H9 (cell line): ENCODE results near the gene PRRC2B. TPM values are rescaled to one million over a fixed set of nuclear protein-coding genes. Genes with fewer than 3 reads are reported as not detected.

ENCODE experiments used
- DNase-seq: peaks from one replicate; pipeline ENCODE4 v3.0.0-alpha.2; 2017
- H2AFZ ChIP-seq: one replicate; pipeline ENCODE4 v1.6.1; 2013; ENCODE audit warnings: mild to moderate bottlenecking, low read length, control low read depth, moderate library complexity
- H2AK5ac ChIP-seq: 2 replicates; pipeline ENCODE4 v1.6.1; 2013; ENCODE audit warnings: low read length, control low read depth, mixed read lengths; ENCODE audit not compliant: insufficient read length
- H2BK120ac ChIP-seq: one replicate; pipeline ENCODE4 v1.6.1; 2013; ENCODE audit warnings: low read depth, mild to moderate bottlenecking, low read length, control low read depth, inconsistent platforms; ENCODE audit not compliant: poor library complexity, severe bottlenecking
- H2BK12ac ChIP-seq: 2 replicates; pipeline ENCODE4 v1.6.1; 2013; ENCODE audit warnings: low read length, control low read depth, mixed read lengths, low read depth; ENCODE audit not compliant: insufficient read length
- H2BK15ac ChIP-seq: 2 replicates; pipeline ENCODE4 v1.6.1; 2013; ENCODE audit warnings: low read depth, low read length, control low read depth
- H2BK20ac ChIP-seq: one replicate; pipeline ENCODE4 v1.6.1; 2013; ENCODE audit warnings: low read depth, mild to moderate bottlenecking, low read length, control low read depth, inconsistent platforms; ENCODE audit not compliant: poor library complexity, severe bottlenecking
- H2BK5ac ChIP-seq: 2 replicates; pipeline ENCODE4 v1.6.1; 2013; ENCODE audit warnings: low read length, control low read depth, mixed read lengths; ENCODE audit not compliant: insufficient read length
- H3K14ac ChIP-seq: 2 replicates; pipeline ENCODE4 v1.6.1; 2013; ENCODE audit warnings: low read length, control low read depth; ENCODE audit not compliant: insufficient read depth
- H3K18ac ChIP-seq: 2 replicates; pipeline ENCODE4 v1.6.1; 2013; ENCODE audit warnings: low read depth, mild to moderate bottlenecking, mixed read lengths, low read length, control low read depth; ENCODE audit not compliant: insufficient read length
- H3K23ac ChIP-seq: 2 replicates; pipeline ENCODE4 v1.6.1; 2013; ENCODE audit warnings: low read length, control low read depth, mixed read lengths, low read depth; ENCODE audit not compliant: insufficient read length
- H3K23me2 ChIP-seq: 2 replicates; pipeline ENCODE4 v1.6.1; 2013; ENCODE audit warnings: low read depth, mild to moderate bottlenecking, mixed read lengths, low read length, control low read depth; ENCODE audit not compliant: insufficient read length, poor library complexity, severe bottlenecking
- H3K27ac ChIP-seq: 2 replicates; pipeline ENCODE4 v1.5.1; 2013; ENCODE audit warnings: low read length, control low read depth, mixed read lengths, low read depth; ENCODE audit not compliant: insufficient read length
- H3K27me3 ChIP-seq: 2 replicates; pipeline ENCODE4 v1.6.1; 2013; ENCODE audit warnings: low read length, control low read depth, inconsistent platforms; ENCODE audit not compliant: insufficient read depth
- H3K4ac ChIP-seq: 2 replicates; pipeline ENCODE4 v1.6.1; 2013; ENCODE audit warnings: low read depth, mild to moderate bottlenecking, control low read depth, inconsistent platforms, low read length, moderate library complexity
- H3K4me1 ChIP-seq: 2 replicates; pipeline ENCODE4 v1.6.1; 2013; ENCODE audit warnings: low read length, control low read depth, inconsistent platforms; ENCODE audit not compliant: insufficient read depth
- H3K4me2 ChIP-seq: 2 replicates; pipeline ENCODE4 v1.6.1; 2013; ENCODE audit warnings: low read length, control low read depth, mixed read lengths; ENCODE audit not compliant: insufficient read length, insufficient read depth
- H3K56ac ChIP-seq: 2 replicates; pipeline ENCODE4 v1.6.1; 2013; ENCODE audit warnings: low read depth, mild to moderate bottlenecking, mixed read lengths, low read length, control low read depth; ENCODE audit not compliant: insufficient read length
- H3K79me1 ChIP-seq: 2 replicates; pipeline ENCODE4 v1.6.1; 2013; ENCODE audit warnings: low read depth, mild to moderate bottlenecking, moderate library complexity, low read length, control low read depth, inconsistent platforms; ENCODE audit not compliant: insufficient read depth, poor library complexity, severe bottlenecking
- H3K79me2 ChIP-seq: 2 replicates; pipeline ENCODE4 v1.6.1; 2013; ENCODE audit warnings: low read length, control low read depth, inconsistent platforms; ENCODE audit not compliant: insufficient read depth
- H3K9ac ChIP-seq: 2 replicates; pipeline ENCODE4 v1.6.1; 2013; ENCODE audit warnings: low read length, control low read depth, mixed read lengths; ENCODE audit not compliant: insufficient read length; ENCODE audit errors: extremely low read depth
- H3K9me3 ChIP-seq: one replicate; pipeline ENCODE4 v1.6.1; 2013; ENCODE audit warnings: low read depth, low read length, inconsistent platforms; ENCODE audit not compliant: control insufficient read depth
- H3T11ph ChIP-seq: one replicate; pipeline ENCODE4 v1.6.1; 2013; ENCODE audit warnings: mild to moderate bottlenecking, low read length, control low read depth, inconsistent platforms
- H4K20me1 ChIP-seq: one replicate; pipeline ENCODE4 v1.6.1; 2013; ENCODE audit not compliant: control insufficient read depth, insufficient read length, insufficient read depth
- H4K5ac ChIP-seq: 2 replicates; pipeline ENCODE4 v1.6.1; 2013; ENCODE audit warnings: low read depth, mild to moderate bottlenecking, mixed read lengths, low read length, control low read depth; ENCODE audit not compliant: insufficient read length
- H4K8ac ChIP-seq: replicated peaks from 2 replicates; pipeline ENCODE4 v1.6.1; 2013; ENCODE audit warnings: low read length, control low read depth, mixed read lengths, low read depth; ENCODE audit not compliant: insufficient read length
- H4K91ac ChIP-seq: 2 replicates; pipeline ENCODE4 v1.6.1; 2013; ENCODE audit warnings: low read depth, mild to moderate bottlenecking, moderate library complexity, mixed read lengths, low read length, control low read depth; ENCODE audit not compliant: insufficient read length
- H3K27ac Mint-ChIP-seq, 3 experiments: 2 replicates in 2 of 3; 3 replicates in 1 of 3; pipeline ENCODE4 v1.8.0; 2020 to 2021; ENCODE audit warnings: mixed read lengths in 3 of 3, mild to moderate bottlenecking in 1 of 3, moderate library complexity in 1 of 3
- H3K27me3 Mint-ChIP-seq: 2 replicates; pipeline ENCODE4 v1.8.0; 2021; ENCODE audit warnings: low read depth, mild to moderate bottlenecking, moderate library complexity, mixed read lengths
- H3K36me3 Mint-ChIP-seq, 3 experiments: 2 replicates in 2 of 3; 3 replicates in 1 of 3; pipeline ENCODE4 v1.8.0; 2020 to 2021; ENCODE audit warnings: low read depth in 3 of 3, mixed read lengths in 3 of 3; ENCODE audit not compliant: insufficient read depth in 1 of 3
- H3K4me1 Mint-ChIP-seq, 2 experiments: 2 replicates each; pipeline ENCODE4 v1.8.0; 2020; ENCODE audit warnings: mixed read lengths in 2 of 2
- H3K4me3 Mint-ChIP-seq, 2 experiments: 2 replicates in 1 of 2; 3 replicates in 1 of 2; pipeline ENCODE4 v1.8.0; 2020 to 2021; ENCODE audit warnings: mild to moderate bottlenecking in 2 of 2, mixed read lengths in 2 of 2, moderate library complexity in 1 of 2
- H3K9me3 Mint-ChIP-seq, 2 experiments: 2 replicates in 1 of 2; 3 replicates in 1 of 2; pipeline ENCODE4 v1.8.0; 2020; ENCODE audit warnings: mild to moderate bottlenecking in 2 of 2, mixed read lengths in 2 of 2, moderate library complexity in 1 of 2
- CTCF ChIP-seq: fragments of 200-600 bp; sonication (generic); conservative IDR thresholded peaks from 3 replicates; pipeline ENCODE4 v1.8.0; 2021; ENCODE audit warnings: antibody characterized with exemption, mild to moderate bottlenecking
- WGBS: extraction: QIAGEN DNeasy Blood & Tissue Kit; methylation state at CpG from one replicate; pipeline ENCODE4 v1.1.7; 2013; ENCODE audit warnings: missing lambda C conversion rate, low lambda C conversion rate, mixed read lengths; ENCODE audit not compliant: insufficient read length; ENCODE audit errors: extremely low coverage; 5-methylcytosine and 5-hydroxymethylcytosine counted together
- total RNA-seq: library from RNA; stranded (reverse); gene quantifications from 2 replicates; pipeline ENCODE4 v1.2.1, GENCODE V29; 2021

Gene PRRC2B
- total RNA-seq, 1 experiment from 2014 or later, result 251 TPM

- H3K4me1 ChIP-seq, result no peaks in the 10 kb centered on the region
- H2BK12ac ChIP-seq, result no peak overlapping the region
- Mint-ChIP-seq H3K27ac (peak overlapping the region in 1 of 3 experiments; percentile 92; a peak in 3 of 7 replicates), H3K4me3 (no peak overlapping the region), H3K27me3 (peaks cover 7% of the 10 kb centered on the region), H3K4me1 (peaks cover 23 to 33% of the 10 kb centered on the region in 2 experiments), H3K36me3 (peaks cover 29 to 74% (median 61%) of the 10 kb centered on the region in 3 experiments; a peak in 6 of 7 replicates), H3K9me3 (no peaks in the 10 kb centered on the region)
- no peaks in the 10 kb centered on the region for H3K79me2 ChIP-seq
- no peak overlapping the region for H3K4ac ChIP-seq
- no peaks in the 10 kb centered on the region for H3K79me1 ChIP-seq
- H2BK20ac ChIP-seq, result no peak overlapping the region
- H3T11ph ChIP-seq, result no peak overlapping the region
- peaks cover 2% of the 10 kb centered on the region for H4K20me1 ChIP-seq
- no peak overlapping the region for H3K9ac ChIP-seq
- no peak overlapping the region for H2AFZ ChIP-seq
- TF ChIP-seq CTCF, result no peak
- no peak overlapping the region for H4K91ac ChIP-seq
- H2BK15ac ChIP-seq, result no peak overlapping the region
- H2AK5ac ChIP-seq, result no peak overlapping the region
- no peak overlapping the region for H3K23ac ChIP-seq
- no peak overlapping the region for H3K4me2 ChIP-seq
- H3K18ac ChIP-seq, result no peak overlapping the region
- no peak overlapping the region for H4K5ac ChIP-seq
- H3K23me2 ChIP-seq, result peaks cover 9% of the 10 kb centered on the region
- no peak overlapping the region for H2BK5ac ChIP-seq
- no peak overlapping the region for H3K14ac ChIP-seq
- no peaks in the 10 kb centered on the region for H3K27me3 ChIP-seq
- H3K9me3 ChIP-seq, result no peaks in the 10 kb centered on the region
- no peak overlapping the region for H4K8ac ChIP-seq
- H3K56ac ChIP-seq, result no peak overlapping the region
- no CpG with 5 or more reads among the region's 7 CpGs for WGBS
- H3K27ac ChIP-seq, result no peak overlapping the region
- DNase-seq, result no peak
- H2BK120ac ChIP-seq, result no peak overlapping the region
Measured at GRCh38 chr9:131499254-131499767, 105.4 kb downstream of the PRRC2B start.
